IPS DF 19.7 (cell line): ENCODE measurements around the gene MYT1.

Experiments used
- DNase-seq: peaks from one replicate; pipeline ENCODE4 v3.0.0-alpha.2; 2013; ENCODE audit warnings: low read depth, low spot score

The MYT1 gene

DNA sequence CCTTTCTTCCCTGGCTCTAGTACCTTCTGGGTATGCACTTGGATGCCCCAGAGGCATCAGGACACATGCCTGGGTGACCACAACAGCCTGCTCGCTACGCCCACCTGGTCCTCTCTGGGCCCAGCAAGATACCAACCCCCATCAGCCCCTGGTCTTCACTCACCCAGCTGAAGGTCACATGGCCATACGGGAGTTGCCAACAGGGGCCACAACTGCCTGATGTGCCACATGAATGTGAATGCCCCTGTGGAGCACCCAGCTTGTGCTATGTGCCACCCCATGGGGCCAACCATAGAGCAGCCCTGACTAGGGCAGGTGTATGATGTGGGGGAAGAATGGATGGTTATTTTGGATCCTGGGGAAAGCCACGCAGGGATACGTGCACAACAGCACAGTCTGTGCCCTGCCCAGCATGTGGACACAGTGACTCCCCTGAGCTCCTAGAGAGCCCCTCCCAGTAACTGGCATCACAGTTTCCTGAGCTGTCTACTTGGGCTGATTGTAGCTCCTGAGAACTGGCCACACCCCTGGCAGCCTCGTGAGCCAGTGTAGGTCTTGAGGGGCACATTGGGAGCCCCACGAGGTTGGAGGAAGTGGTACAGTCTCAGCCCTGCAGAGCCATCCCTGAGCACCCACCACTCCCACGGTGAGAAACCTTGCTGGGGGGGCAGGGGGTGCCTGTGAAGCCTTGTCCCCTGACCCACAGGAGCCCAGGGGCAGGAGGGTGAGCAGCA lies 80.8 kb downstream of the MYT1 start:
- no peak for DNase-seq

- no peak for DNase-seq
These were observed 81.7 kb downstream of the MYT1 start for GRCh38 chr20:64245746-64246595.

DNA sequence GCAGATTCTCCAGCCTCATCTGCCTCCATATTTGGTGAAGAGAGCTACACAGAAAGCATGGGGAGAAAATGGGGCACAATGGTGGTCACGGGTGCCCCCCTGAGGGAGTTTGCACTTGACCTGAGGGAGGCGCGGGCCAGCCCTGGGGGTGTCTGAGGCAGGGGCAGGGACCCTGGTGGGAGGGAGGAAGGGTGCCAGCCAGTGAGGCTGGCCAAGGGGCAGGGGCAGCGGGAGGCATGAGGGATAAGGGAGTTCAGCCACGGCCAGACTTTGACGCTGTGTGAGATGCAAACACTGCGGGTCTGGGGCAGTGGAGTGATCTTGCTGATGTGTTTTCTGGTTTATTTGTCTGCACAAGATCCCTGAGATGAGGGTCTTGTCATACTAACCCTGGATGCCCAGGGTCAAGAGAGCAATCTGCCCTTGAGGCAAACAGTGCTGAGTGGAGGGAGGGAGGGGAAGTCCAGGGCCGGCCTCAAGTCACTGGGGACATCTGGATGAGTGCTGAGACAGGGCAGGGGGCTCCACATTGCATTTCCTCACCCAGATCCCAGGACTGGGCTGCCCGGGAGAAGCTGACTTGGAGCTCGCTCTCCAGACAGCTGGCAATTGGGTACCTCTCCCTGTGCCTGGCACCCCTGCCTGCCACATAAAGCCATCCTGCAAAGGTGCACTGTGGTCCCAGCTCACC lies 82.5 kb downstream of the MYT1 start:
- no peak for DNase-seq

DNA sequence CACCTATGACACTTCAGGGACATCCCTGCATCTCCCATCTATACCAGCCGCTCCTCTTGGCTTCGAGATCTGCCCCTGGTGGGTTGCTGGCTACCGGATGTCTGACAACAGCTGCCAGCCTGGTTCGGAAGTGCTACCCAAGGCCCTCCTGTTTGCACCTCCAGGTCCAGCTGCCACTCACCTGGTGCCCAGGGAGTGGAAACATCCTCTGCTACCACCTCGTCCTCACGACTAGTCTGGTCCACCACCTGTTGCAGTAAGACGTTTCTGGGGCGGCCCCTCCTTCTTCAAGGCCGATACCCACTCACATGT lies 83.0 kb downstream of the MYT1 start:
- no peak for DNase-seq

DNA sequence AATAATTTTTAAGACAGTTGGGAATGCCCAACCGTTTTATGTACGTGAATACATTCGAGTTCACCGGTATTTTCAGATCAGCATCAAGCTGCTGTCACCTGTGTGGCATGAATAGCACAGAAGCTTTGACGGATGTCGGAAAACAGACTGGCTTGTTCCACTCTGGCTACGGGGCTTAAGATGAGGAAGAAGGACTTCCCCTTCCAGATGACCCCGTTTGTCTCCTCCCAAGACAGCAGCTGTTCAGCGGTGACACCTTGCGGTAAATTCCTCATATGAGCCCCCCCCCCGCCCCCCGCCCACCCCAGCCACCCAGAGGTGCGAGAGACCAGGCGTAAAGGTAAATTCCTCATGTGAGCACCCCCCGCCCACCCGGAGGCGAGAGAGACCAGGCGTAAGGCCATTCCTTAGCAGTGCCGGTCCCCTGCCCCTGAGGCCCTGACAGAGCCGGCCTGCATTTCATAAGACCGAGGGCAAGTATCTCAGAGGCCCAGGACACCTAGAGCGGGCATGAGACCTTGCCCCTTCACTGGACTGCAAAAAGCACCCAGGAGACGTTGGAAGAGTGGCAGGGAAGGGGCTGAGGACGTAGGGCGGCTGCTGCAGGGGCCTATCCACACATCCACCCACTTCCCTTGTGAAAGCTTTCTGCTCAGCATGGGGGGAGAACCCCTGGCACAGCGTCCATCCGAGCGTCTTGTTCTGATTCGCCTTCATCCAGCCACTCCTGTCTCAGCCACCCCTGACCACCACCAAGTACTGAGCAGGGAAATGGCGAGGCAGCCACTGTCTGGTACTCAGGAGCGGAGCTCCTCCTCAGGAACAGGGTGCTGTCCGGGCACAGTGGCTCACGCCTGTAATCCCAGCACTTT lies 84.0 kb downstream of the MYT1 start:
- no peak for DNase-seq

GRCh38 chr20:64250027-64250426 lies 85.8 kb downstream of the MYT1 start:
- DNase-seq, result no peak

GRCh38 chr20:64253000-64253383 lies 88.7 kb downstream of the MYT1 start:
- no peak for DNase-seq

DNA sequence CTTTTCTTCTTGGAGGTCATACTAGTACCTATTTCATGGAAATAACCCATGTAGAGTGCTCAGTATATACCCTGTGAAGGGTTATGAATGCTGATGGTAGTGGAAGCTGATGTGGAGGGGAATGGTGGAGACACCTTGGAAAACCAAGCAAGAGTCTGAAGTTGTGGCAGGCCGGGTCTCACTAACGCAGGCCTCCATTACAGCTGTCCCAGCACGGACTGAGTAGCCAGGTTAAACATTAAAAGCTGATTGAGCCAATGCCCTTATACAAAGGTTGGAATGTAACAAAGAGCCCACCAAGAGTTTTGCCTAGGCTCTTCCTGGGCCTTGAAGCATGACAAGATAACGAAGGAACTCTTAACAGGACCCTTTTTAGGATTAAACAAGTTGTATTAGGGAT lies 89.2 kb downstream of the MYT1 start:
- DNase-seq, result no peak

DNA sequence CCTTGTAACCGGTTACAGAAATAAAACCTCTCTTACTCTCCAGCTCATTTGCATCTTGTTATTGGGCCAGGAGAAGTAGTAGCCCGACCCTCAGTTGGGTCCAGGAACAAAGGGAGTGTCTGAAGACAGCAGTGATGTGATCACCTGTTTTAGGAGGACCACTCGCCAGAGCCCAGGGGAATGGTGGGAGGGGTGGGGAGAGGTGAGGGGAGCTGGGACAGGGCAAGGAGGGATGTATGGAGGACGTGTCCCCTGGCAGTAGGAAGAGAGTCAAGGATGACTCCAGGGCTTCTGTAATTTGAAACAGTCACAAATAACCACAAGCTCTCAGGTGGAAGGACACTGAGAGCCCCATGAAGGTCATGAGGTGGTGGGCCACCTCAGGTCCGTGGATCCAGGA lies 89.9 kb downstream of the MYT1 start:
- DNase-seq, result no peak

DNA sequence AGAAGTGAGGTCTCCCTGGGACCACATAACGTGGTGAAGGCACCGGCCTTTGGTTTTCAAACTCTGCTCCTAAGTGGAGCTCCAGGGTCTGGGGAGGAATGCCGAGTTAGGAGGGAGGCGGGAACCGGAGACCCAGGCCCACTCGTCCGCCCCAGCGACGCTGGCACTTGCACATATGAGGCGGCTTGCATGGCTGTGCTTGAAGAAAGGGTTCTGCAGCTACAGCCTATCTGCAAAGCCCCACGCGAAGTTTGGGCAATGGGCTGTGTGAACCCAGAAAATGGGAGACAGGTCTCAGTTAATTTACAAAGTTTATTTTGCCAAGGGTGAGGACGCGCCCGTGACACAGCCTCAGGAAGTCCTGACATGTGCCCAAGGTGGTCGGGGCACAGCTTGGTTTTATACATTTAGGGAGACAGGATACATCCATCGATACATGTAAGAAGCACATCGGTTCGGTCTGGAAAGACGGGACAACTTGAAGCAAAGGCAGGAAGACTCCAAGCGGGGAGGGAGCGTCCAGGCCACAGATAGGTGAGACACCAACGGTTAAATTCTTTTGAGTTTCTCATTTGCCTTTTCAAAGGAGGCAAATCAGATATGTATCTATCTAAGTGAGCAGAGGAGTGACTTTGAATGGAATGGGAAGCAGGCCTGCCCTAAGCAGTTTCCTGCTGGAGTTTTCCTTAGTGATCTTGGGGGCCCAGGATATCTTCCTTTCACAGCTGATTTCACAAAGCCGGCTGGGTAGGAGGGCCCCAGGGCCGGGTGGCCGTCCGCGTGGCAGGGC lies 90.5 kb downstream of the MYT1 start:
- no peak for DNase-seq

GRCh38 chr20:64255361-64256281 lies 91.4 kb downstream of the MYT1 start, which contains the start of gene PCMTD2:
Gene PCMTD2 (plus strand): TSS chr20:64255748. CDS start chr20:64259966, 4,218 bp downstream.
- DNase-seq, result peak; percentile 25

GRCh38 chr20:64256282-64256935 lies 92.2 kb downstream of the MYT1 start:
- no peak for DNase-seq

- no peak for DNase-seq
These were observed 93.0 kb downstream of the MYT1 start for GRCh38 chr20:64257107-64257757.

GRCh38 chr20:64258071-64258823 lies 94.0 kb downstream of the MYT1 start:
- no peak for DNase-seq

DNA sequence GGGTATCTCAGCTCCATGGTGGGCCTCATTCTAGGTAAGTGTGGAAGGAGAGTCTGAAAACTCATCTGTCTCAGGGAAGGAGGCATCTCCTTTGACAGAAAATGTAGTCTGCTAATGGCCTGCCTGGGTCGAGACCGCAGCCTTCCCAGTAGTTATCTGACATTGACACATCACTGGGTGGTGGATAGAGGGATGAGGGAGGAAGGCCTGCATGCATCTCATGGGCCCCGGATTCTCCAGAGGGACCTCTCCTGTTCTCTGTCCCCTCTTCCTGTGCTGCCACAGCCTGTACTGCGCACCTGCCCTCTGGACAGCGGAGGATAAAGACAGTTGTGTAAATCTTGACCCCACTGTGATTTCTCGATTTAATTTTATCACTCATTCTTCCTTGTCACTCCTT lies 96.0 kb downstream of the MYT1 start:
- DNase-seq, result no peak

- no peak for DNase-seq
These were observed 96.9 kb downstream of the MYT1 start for GRCh38 chr20:64261138-64261537.

DNA sequence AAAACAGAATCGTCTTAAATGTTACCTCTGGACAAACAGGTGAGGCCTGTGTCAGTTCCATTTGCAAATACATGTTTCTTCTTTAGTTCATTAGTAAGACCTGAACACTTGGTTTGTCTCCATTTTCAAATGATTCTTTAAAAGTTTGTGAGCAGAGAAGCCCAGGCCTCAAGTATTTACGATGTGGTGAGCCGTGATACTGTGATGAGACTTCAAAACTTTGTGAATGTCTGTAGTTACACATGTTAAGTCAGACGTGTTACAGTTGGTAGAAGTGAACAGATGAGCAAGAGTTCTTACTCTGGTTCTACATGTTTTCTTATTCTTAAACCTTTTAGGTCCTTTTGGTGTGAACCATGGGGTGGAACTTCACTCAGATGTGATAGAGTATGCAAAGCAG lies 99.8 kb downstream of the MYT1 start:
- DNase-seq, result no peak

- DNase-seq, result no peak
These were observed 100.9 kb downstream of the MYT1 start for GRCh38 chr20:64265201-64265600.
